Esophagus muscularis mucosa (tissue), 4 donors: ENCODE measurements around the gene CROCC2.

Experiments used
- CTCF ChIP-seq, 3 experiments: fragments of 200-600 bp in 2 of 3; fragments of 450-650 bp in 1 of 3; sonication (generic) in 2 of 3; IDR thresholded peaks; one replicate each; pipeline ENCODE4 v1.5.1; 2017 to 2019; ENCODE audit warnings: antibody characterized with exemption in 3 of 3, mild to moderate bottlenecking in 2 of 3, moderate library complexity in 1 of 3
- EP300 ChIP-seq: sonication (generic); formaldehyde crosslinking; IDR thresholded peaks from one replicate; pipeline ENCODE4 v1.6.1; 2017; ENCODE audit warnings: antibody characterized with exemption
- POLR2A ChIP-seq: fragments of 450-650 bp; IDR thresholded peaks from one replicate; pipeline ENCODE4 v1.6.1; 2017; ENCODE audit warnings: antibody characterized with exemption, moderate library complexity, mild to moderate bottlenecking, low read depth
- POLR2AphosphoS5 ChIP-seq, 2 donors: sonication (generic); formaldehyde crosslinking; IDR thresholded peaks; one replicate each; pipeline ENCODE4 v1.6.1; 2017; ENCODE audit warnings: antibody characterized with exemption in 2 of 2

GRCh38 chr2:240865391-240865790, 40.7 kb upstream of the CROCC2 start:
- no peak for TF ChIP-seq CTCF (IDR thresholded peaks at IDR 0.05)
- TF ChIP-seq POLR2AphosphoS5 (IDR thresholded peaks at IDR 0.05), result no peak
- TF ChIP-seq POLR2A, result no peak
- no peak for TF ChIP-seq EP300
